ENCODE results near the gene PPP2R2C.

Gene PPP2R2C

GRCh38 chr4:6322067-6322760, 150.2 kb downstream of the PPP2R2C start:
- POLR2A ChIA-PET = no interaction called here
- DNase-seq (ENCODE audit: extremely low spot score) = no peak
- TF ChIP-seq L3MBTL2 (conservative IDR thresholded peaks at IDR 0.05) (no peak), SP1 (IDR thresholded peaks at IDR 0.05) (no peak), FOXM1 (IDR thresholded peaks at IDR 0.05; ENCODE audit: borderline replicate concordance) (no peak), ELF4 (IDR thresholded peaks at IDR 0.05) (no peak), NFRKB (IDR thresholded peaks at IDR 0.05) (no peak), HDGF (IDR thresholded peaks at IDR 0.05; ENCODE audit: borderline replicate concordance) (no peak), CTBP1 (IDR thresholded peaks at IDR 0.05; ENCODE audit: borderline replicate concordance) (no peak), FOXK2 (IDR thresholded peaks at IDR 0.05) (no peak), TARDBP (IDR thresholded peaks at IDR 0.05) (no peak), SUZ12 (IDR thresholded peaks at IDR 0.05) (no peak), ZNF384 (IDR thresholded peaks at IDR 0.05) (no peak), LEF1 (IDR thresholded peaks at IDR 0.05; ENCODE audit: borderline replicate concordance) (no peak), BHLHE40 (IDR thresholded peaks at IDR 0.05; ENCODE audit: borderline replicate concordance) (no peak), FOXA1 (IDR thresholded peaks at IDR 0.05) (no peak), ARNT (IDR thresholded peaks at IDR 0.05) (no peak)
- TF ChIP-seq, protein P1, sequence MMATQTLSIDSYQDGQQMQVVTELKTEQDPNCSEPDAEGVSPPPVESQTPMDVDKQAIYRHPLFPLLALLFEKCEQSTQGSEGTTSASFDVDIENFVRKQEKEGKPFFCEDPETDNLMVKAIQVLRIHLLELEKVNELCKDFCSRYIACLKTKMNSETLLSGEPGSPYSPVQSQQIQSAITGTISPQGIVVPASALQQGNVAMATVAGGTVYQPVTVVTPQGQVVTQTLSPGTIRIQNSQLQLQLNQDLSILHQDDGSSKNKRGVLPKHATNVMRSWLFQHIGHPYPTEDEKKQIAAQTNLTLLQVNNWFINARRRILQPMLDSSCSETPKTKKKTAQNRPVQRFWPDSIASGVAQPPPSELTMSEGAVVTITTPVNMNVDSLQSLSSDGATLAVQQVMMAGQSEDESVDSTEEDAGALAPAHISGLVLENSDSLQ (IDR thresholded peaks at IDR 0.05) = no peak
- CTCF ChIA-PET = no interaction called here

DNA sequence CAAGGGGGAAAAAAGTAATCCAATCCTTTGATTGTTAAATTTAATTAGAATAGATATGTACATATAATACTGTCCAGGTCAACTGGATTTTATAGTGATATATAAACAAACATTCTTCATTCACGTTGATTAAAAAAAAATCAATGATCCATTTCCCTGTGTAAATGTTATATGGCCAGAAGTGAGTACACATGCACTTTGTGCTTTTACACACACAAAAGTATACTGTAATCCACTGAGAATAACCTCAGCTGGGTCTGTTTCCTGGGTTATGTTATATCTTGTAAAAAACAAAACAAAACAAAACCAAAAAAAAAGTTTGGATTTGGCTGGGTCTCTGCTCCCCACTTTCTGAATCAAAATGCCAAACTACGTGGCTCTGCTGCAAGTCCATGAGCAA, 151.1 kb downstream of the PPP2R2C start:
- POLR2A ChIA-PET = no interaction called here
- TF ChIP-seq SP1 (IDR thresholded peaks at IDR 0.05) = no peak
- TF ChIP-seq SUZ12 (IDR thresholded peaks at IDR 0.05) = no peak
- CTCF ChIA-PET = interaction anchor here (1.3 kb wide), 1 partner anchor 10 kb away, joined by 4 read pairs; no protein-coding TSS in a partner anchor
- DNase-seq (ENCODE audit: extremely low spot score) = no peak

DNA sequence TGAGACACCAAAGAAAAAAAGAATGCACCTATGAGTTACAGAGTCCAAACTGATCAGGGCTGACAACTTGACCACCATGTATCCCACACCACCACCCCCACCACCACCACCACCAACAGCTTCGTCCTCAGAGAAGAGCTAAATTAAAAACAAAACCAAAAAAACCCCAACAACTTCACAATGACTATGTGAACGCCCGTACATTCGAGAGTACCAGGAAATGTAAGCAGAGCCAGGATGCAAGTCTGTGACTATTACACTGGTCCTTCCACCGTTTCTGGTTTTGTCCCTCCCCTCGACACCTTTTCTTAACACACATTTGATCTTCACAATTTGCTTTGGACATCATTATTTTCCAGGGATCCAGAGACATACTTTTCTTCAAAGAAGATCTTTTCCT, 151.8 kb downstream of the PPP2R2C start:
- TF ChIP-seq ZNF384 (IDR thresholded peaks at IDR 0.05) (no peak), NFRKB (IDR thresholded peaks at IDR 0.05) (no peak), HDGF (IDR thresholded peaks at IDR 0.05; ENCODE audit: borderline replicate concordance) (no peak), ELF4 (IDR thresholded peaks at IDR 0.05) (no peak), SUZ12 (IDR thresholded peaks at IDR 0.05) (no peak), ARNT (IDR thresholded peaks at IDR 0.05) (no peak), SP1 (IDR thresholded peaks at IDR 0.05) (no peak)
- CTCF ChIA-PET = interaction anchor here (1.0 to 1.9 kb wide), 3 partner anchors 10 to 70 kb away, joined by 3 to 5 read pairs (median 4); no protein-coding TSS in a partner anchor
- POLR2A ChIA-PET = no interaction called here
- no peak for DNase-seq (ENCODE audit: extremely low spot score)

GRCh38 chr4:6319530-6320150, 152.8 kb downstream of the PPP2R2C start:
- DNase-seq (ENCODE audit: extremely low spot score) = no peak
- POLR2A ChIA-PET = no interaction called here

DNA sequence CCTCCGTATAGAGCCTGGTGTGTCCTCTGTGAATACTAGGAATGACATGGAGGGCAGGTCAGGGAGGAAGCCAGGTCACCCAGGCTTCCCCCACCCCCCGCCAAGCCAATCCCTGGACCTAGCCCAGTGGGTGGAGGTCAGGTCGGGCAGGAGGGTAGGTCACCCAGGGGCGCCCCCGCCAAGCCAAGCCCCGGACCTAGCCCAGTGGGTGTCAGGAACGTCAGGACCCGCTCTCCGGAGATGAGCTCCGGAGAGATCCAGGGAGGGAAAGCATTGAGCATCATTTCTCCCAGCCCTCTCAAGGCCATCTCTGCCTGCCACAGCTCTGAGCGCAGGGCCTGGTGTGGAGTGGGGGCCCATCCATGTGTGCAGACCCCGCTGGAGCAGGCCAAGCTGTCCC, 154.2 kb downstream of the PPP2R2C start:
- TF ChIP-seq FOXK2 (IDR thresholded peaks at IDR 0.05) = no peak
- no peak for TF ChIP-seq ZNF384 (IDR thresholded peaks at IDR 0.05)
- no peak for TF ChIP-seq NFRKB (IDR thresholded peaks at IDR 0.05)
- TF ChIP-seq ELF4 (IDR thresholded peaks at IDR 0.05) = no peak
- TF ChIP-seq BHLHE40 (IDR thresholded peaks at IDR 0.05; ENCODE audit: borderline replicate concordance) = no peak
- no peak for TF ChIP-seq LEF1 (IDR thresholded peaks at IDR 0.05; ENCODE audit: borderline replicate concordance)
- TF ChIP-seq FOXM1 (IDR thresholded peaks at IDR 0.05; ENCODE audit: borderline replicate concordance) = no peak
- no peak for TF ChIP-seq ARNT (IDR thresholded peaks at IDR 0.05)
- TF ChIP-seq SUZ12 (IDR thresholded peaks at IDR 0.05) = no peak
- no peak for TF ChIP-seq TARDBP (IDR thresholded peaks at IDR 0.05)
- TF ChIP-seq CTBP1 (IDR thresholded peaks at IDR 0.05; ENCODE audit: borderline replicate concordance) = no peak
- TF ChIP-seq FOXA1 (IDR thresholded peaks at IDR 0.05) = no peak
- no peak for TF ChIP-seq SP1 (IDR thresholded peaks at IDR 0.05)
- TF ChIP-seq, protein P1 (IDR thresholded peaks at IDR 0.05) = no peak
- no peak for TF ChIP-seq L3MBTL2 (conservative IDR thresholded peaks at IDR 0.05)
- POLR2A ChIA-PET = no interaction called here
- no peak for DNase-seq (ENCODE audit: extremely low spot score)
- CTCF ChIA-PET = interaction anchor here (1.5 kb wide), 1 partner anchor 68 kb away, joined by 5 read pairs; no protein-coding TSS in a partner anchor

More at GRCh38 chr4:6319530-6320150, 152.8 kb downstream of the PPP2R2C start:
- TF ChIP-seq ZNF384 (IDR thresholded peaks at IDR 0.05) (no peak), FOXA1 (IDR thresholded peaks at IDR 0.05) (no peak)
- CTCF ChIA-PET = interaction anchor here (1.2 to 1.9 kb wide), 3 partner anchors 11 to 15 kb away, joined by 3 to 5 read pairs (median 4); no protein-coding TSS in a partner anchor

- TF ChIP-seq NFRKB (IDR thresholded peaks at IDR 0.05) = no peak
- no peak for TF ChIP-seq ZNF384 (IDR thresholded peaks at IDR 0.05)
- TF ChIP-seq ARNT (IDR thresholded peaks at IDR 0.05) = no peak
- TF ChIP-seq, protein P1 (IDR thresholded peaks at IDR 0.05) = no peak
- no peak for TF ChIP-seq CTBP1 (IDR thresholded peaks at IDR 0.05; ENCODE audit: borderline replicate concordance)
- TF ChIP-seq TARDBP (IDR thresholded peaks at IDR 0.05) = no peak
- no peak for TF ChIP-seq HDGF (IDR thresholded peaks at IDR 0.05; ENCODE audit: borderline replicate concordance)
- TF ChIP-seq BHLHE40 (IDR thresholded peaks at IDR 0.05; ENCODE audit: borderline replicate concordance) = no peak
- TF ChIP-seq LEF1 (IDR thresholded peaks at IDR 0.05; ENCODE audit: borderline replicate concordance) = no peak
- TF ChIP-seq SP1 (IDR thresholded peaks at IDR 0.05) = no peak
- TF ChIP-seq SUZ12 (IDR thresholded peaks at IDR 0.05) = no peak
- TF ChIP-seq FOXM1 (IDR thresholded peaks at IDR 0.05; ENCODE audit: borderline replicate concordance) = no peak
- TF ChIP-seq L3MBTL2 (conservative IDR thresholded peaks at IDR 0.05) = no peak
- ChIA-PET CTCF (interaction anchor here (1.6 kb wide), 1 partner anchor 11 kb away, joined by 8 read pairs; no protein-coding TSS in a partner anchor), POLR2A (no interaction called here)
- no peak for DNase-seq (ENCODE audit: extremely low spot score)
Measured at GRCh38 chr4:6316461-6317003, 155.9 kb downstream of the PPP2R2C start.

All from HEK293T (cell line).